Measurements from ENCODE around the gene PRKG2.

DNA sequence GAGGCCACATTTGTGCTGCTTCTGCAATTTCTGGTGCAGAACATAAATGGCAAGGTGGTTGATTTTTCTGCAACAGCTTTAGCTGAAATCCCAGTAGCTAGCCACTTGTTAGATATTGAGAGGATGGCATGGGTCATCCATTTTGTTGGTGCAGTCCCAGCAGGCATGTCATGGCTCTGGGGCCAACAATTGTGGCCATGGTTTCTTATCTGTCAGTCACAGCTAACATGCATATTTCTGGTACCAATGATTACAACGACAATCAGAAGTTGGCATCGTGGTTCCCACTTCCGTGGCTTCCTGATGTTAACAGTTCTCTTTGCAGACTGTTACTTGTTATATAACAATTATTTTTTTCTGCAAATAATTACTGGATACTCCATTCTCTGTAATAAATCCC is 42.8 kb upstream of the PRKG2 start:
- TF ChIP-seq, protein P1, sequence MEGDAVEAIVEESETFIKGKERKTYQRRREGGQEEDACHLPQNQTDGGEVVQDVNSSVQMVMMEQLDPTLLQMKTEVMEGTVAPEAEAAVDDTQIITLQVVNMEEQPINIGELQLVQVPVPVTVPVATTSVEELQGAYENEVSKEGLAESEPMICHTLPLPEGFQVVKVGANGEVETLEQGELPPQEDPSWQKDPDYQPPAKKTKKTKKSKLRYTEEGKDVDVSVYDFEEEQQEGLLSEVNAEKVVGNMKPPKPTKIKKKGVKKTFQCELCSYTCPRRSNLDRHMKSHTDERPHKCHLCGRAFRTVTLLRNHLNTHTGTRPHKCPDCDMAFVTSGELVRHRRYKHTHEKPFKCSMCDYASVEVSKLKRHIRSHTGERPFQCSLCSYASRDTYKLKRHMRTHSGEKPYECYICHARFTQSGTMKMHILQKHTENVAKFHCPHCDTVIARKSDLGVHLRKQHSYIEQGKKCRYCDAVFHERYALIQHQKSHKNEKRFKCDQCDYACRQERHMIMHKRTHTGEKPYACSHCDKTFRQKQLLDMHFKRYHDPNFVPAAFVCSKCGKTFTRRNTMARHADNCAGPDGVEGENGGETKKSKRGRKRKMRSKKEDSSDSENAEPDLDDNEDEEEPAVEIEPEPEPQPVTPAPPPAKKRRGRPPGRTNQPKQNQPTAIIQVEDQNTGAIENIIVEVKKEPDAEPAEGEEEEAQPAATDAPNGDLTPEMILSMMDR (IDR thresholded peaks at IDR 0.05) = no peak
- TF ChIP-seq POLR2A (IDR thresholded peaks at IDR 0.05) = no peak

Data from esophagus squamous epithelium (tissue), 4 donors.